Measurements from ENCODE around the gene PSMB5.

Gene PSMB5

DNA sequence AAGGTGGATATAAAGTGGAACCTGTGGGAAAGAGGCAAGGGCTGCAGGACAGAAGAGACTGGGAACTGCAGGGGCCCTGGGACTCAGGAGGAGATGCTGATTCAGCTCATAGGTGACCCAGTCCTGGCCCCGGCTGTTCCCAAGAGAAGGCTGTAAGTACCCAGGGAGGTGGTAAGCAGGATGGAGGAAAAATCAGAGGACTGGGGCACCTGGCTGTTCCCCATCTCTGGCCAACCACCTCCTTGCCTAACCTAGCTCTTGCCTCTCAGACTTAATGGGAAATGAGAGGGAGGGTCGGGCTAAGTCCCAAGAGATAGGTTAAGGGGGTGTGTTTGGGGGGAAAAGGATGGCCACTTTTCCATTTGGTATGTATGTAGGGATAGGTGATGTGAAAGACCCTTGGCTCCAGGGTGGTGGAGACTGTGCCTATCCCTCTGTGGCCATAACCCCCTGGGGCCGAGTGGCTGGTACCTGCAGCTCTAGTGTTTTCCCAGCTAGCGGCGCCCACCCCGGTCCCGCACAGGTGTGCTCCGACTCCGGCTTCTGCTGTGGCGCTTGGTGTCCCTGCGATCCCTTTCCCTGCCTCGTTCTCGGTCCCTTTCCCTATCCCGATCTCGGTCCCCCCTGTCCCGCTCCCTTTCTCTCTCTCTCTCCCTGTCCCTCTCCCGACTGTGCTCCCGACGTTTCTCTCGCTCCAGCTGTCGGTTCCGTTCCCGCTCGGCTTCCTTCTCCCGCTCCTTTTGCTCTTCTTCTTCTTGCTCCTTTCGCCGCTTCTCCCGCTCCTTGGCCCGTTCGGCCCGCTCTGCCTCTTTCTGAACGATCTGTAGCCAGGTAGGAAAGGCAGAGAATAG is 24.2 kb upstream of the PSMB5 start:
- no peak for DNase-seq (ENCODE audit: low spot score)

DNA sequence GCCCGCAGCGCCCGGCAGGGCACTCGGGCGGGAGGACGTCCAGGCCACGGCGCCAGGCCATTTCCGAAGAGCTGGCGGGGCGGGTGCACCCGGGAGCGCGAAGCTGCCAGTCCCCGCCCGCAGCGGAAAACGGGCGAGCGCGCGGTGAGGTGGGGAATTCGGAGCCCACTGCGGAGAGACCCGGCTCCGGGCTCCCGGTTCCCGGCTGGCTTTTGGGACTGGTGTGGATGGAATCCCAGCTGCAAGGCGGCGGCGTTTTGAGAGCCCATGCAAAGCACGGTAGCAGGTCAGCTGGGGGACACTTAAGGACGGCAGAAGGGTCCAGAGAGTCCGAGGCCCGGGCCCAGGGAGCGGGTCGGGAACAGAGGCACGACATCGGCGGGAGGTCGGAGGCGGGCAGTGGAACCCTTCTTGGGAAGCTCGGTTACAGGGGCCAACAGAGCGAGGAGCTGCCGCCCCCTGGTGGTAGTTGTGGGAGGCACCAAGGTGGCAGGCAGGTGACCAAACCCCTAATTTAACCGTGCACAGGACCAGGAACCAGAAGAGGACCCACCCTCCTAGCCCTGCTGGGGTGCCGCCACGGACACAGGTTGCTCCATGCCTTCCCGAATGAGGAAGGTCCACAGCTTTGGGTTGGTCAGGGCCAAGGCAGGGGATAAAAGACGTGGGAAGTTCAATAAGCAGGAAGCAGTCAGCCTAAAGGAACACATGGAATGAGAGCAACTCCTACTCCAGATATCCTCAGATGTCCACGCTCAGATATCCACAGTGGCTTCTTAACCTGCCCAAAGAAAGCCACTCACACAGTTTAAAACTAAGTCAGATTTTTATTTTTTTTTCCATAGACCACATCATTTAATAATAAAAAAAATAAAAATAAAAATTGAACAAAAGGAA is 23.3 kb upstream of the PSMB5 start:
- DNase-seq (ENCODE audit: low spot score): peak; percentile 87

DNA sequence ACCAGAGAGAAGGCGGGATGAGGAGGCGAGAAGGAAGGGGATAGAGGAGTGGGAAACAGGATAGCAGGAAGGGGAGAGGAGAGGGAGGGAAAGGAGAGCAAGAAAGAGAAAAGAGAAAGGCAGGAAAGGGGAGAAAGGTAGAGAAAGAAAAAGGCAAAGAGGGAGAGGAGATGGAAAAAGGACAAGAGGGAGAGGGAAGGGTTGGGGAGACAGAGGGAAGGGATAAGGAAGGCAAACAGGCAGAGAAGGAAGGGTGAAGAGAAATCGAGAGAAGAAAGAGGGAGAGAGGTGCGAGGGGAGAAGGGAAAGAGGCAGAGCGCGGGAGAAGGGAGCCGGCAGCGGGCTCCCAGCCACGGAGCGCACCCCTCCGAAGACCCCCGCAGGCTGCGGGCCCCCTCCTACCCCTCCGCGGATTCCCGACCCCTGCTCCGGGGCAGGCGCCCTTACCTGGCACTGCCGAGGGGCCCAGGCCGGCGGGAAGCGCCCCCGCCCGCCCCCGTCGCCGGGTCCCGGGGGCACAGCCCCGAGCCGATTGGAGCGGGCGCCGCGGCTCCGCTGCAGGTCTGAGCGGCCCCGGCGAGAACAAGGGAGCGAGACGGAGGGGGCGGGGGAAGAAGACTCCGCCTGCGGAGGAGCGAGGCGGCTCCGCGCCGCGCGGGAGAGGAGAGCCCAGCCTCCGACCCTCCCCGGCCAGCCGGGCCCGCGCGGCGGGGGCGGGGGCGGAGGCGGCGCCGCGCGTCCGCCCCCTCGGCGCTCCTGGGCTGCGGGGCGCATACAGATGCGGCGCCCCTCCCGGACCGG is 22.5 kb upstream of the PSMB5 start, which contains the start of gene CDH24:
Gene CDH24, minus strand, starts transcription at position 565 of the 801 bp plus-strand sequence. CDS start 1,787 bp downstream, outside the sequence.
- peak; percentile 67 for DNase-seq (ENCODE audit: low spot score)

DNA sequence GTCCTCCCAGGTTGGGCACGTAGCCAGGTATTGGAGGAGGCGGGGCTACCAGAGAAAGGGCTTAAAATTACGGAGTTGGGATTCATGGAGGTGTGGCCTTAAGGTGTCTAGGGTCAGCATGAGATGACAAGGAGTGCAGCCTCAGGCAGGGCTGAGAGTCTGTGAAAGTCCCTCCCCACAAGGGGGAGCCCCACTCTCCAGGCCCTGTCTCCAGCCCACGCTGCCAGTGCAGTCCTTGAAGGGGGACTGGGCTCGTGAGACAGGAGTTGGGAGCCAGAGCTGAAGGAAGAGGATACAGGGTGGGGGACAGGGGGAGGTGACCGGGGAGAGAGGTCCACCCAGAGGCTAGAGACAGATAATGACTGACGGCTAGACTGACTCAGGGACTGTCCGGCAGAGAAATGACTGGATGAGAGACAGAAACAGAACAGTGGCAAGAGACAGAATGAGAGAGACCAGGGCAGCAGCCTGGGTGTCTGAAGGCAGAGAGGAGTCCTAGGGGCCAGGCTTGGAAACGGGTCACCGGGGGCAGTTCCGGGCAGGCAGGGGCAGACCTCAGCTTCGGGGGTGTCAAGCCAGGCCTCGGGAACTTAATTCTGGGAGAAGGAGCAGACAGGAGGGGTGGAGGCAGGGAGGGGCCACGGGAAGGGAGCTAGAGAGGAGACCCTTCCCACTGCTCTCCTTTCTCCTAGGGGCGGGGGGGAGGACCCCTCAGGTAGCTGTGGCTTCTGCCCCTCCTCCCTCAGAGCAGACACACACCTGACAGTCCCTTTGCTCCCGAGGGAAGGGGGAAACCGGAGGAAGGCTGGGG is 21.6 kb upstream of the PSMB5 start:
- peak; percentile 69 for DNase-seq (ENCODE audit: low spot score)

DNA sequence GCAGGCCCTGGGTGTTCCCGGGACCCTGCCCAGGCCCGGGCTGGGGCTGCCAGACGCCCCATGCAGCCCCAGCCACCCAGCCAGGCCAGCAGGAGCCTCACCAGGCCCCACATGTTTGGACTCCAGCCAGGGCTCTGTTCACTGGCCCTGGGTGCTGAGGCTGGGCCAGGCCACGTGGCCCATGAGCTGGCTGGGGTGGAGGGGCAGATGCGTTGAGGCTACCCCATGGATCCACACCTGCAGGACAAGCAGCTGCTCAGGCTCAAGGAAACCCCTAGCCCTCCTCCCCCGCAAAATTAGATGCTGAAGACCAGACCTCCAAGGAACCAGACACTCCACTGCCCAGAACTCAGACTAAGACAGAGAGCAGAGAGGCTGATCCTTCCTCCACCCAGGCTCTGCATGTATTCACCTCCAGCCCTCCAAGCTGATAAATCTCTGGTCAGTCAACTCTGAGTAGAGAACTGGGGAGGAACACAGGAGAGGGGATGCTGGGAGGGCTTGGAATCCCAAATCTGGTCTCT is 21.0 kb upstream of the PSMB5 start:
- DNase-seq (ENCODE audit: low spot score): no peak

DNA sequence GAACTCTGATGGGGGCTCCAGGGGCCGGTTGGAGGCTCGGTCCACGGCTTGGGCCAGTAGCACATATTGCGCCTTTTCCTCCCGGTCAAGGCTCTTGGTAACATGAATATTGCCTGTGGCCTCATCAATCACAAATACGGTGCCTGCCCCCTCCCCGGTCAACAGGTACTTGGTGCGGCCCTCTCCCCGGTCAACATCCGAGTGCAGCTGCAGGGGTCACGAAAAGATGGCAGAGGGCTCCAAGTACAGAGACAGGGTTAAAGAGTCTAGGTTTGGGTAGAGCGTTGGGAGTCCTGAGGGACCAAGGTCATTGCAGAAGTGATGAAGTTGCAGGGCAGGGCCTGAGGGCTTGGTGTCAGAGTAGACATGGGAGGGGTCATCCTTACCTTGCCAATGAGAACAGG is 20.4 kb upstream of the PSMB5 start:
- DNase-seq (ENCODE audit: low spot score): no peak

DNA sequence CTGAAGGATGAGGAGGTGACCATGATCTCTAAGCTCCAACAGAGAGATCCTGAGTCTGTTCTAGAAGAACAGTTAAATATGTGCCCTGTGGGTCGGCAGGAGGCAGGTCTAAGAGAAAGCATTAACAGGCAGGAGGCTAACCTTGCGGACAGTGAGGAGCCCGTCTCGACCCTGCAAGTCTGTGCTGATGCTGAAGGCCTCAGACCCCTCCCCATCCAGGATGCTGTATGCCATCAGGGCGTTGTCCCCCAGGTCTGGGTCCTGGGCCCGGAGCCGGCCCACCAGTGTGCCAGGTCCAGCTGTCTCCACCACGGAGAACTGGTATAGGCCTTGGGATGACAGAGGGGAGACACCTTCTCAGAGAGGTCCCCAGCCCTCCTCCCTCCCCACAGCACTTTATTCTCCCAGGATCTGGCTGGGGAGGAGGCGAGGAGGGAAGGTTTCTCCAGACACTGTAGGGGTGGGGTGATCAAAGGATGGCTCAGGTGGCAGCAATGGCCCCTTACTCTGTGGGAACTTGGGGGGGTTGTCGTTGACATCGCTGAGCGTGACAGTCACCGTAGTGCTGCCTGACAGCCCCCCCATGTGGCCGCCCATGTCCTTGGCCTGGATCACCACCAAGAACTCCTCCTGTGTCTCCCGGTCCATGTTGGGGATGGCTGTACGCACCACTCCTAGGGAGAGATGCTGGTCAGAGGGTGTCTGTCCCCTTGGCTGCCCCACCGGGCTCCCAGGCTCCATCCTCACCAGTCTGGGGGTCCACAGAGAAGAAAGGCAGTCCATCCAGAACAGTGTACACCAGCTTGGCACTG is 19.5 kb upstream of the PSMB5 start:
- peak; percentile 18 for DNase-seq (ENCODE audit: low spot score)

DNA sequence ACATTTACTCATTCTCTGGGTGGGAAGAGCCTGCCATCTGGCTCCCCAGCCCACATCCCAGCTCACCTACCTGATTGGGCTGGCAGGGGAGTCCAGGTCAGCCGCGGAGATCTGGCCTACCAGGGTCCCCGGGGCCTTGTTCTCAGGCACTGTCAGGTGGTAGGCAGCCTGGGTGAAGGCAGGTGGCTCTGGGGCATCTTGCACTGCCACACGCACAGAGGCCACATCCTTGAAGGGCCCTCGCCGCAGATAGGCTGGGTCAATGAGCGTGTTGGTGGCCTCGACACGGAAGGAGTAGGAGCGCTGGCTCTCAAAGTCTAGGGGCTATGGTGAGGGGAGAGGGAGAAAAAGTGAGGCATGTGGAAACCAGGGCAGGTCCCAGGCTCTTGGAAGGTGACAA is 18.7 kb upstream of the PSMB5 start:
- no peak for DNase-seq (ENCODE audit: low spot score)

DNA sequence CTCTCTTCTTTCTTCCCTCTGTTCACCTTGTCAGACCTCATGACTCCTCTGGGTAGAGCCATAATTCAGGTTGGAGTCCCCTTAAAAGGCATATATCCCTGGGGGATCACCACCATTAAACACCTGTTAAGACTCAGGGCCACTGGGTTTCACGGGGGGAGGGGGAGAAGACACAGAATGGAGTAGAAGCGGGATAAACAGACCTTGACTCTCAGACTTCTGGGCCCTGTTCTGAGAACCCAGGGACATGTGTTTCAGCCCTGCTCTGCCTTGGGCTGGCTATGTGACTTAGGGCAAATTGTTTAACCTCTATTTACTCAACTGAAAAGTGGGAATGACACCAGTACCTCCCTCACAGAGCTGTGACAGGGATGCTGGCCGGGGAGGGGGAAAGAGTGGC is 18.0 kb upstream of the PSMB5 start:
- no peak for DNase-seq (ENCODE audit: low spot score)

DNA sequence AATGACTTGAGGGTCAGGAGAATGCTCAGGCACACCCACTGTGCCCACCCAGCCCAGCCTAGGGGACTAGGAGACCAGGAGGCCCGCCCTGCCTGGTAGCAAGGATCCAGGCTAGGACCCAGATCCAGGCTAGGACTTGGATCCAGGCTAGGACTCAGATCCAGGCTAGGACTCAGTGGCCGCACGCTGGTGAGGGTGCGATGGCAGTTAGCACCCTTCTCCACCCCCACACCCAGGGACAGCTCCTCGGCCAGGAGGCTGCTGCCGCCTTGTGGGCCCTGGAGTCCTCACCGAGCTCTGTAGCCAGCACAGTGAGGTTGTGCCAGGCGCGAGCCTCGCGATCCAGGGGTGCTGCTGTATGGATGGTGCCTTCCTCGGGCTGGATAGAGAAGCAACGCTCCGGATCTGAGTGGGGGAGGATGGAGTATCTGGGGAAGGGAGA is 17.5 kb upstream of the PSMB5 start:
- DNase-seq (ENCODE audit: low spot score): no peak

DNA sequence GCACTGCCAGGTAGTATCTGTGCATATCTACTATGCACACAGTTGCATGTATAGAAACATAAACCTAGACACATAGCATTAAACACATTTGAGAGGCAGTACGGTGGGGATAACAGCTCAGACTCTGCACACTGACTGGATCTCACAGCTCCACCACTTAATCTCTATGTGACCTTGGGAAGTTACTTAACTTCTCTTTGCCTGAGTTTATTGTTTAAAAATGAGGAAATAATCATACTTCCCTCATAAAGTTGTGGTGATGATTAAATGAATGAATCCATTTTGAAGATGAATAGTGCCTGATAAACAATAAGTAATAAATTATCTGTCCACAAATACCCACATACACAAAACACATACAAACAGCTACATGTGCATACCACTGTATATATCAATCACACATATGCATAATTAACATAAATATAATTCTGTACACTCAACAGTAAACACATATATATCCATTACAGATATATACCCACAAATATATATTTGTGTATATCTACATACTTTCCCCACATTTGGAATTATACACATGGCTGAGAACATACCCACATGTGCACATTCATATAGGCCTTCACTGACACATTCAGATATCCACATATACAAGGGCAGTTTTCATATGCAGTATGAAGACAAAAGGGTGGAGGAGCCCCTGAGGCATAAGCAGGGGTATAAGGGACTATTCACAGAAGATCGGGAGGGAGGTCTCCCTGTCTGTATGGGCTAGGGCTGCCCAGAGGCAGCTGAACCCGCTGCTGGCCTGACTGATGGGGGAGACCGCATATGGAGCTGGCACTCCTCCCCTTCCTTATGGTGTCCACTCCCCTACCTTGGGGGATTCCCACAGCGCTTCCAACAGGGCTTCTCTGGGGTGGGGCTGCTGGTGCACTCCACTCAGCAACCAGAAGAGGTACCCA is 16.7 kb upstream of the PSMB5 start:
- no peak for DNase-seq (ENCODE audit: low spot score)

DNA sequence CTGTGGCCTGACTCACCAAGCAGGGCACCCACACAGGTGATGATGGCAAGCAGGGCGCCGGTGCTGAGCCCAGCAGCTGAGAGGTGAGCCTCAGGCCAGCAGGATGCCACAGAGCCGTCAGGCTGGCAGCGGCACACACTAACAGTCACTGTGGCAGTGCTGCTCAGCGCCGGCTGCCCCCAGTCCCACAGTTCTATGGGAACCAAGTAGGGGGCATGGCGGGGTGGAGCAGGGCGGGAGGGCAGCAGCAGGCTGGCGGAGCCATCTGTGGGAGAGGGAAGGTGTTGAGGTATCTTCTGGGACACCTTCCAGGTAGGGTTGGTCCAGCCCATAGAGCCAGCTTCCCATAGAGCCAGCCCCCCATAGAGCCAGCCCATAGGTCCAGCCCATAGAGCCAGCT is 14.3 kb upstream of the PSMB5 start:
- no peak for DNase-seq (ENCODE audit: low spot score)

DNA sequence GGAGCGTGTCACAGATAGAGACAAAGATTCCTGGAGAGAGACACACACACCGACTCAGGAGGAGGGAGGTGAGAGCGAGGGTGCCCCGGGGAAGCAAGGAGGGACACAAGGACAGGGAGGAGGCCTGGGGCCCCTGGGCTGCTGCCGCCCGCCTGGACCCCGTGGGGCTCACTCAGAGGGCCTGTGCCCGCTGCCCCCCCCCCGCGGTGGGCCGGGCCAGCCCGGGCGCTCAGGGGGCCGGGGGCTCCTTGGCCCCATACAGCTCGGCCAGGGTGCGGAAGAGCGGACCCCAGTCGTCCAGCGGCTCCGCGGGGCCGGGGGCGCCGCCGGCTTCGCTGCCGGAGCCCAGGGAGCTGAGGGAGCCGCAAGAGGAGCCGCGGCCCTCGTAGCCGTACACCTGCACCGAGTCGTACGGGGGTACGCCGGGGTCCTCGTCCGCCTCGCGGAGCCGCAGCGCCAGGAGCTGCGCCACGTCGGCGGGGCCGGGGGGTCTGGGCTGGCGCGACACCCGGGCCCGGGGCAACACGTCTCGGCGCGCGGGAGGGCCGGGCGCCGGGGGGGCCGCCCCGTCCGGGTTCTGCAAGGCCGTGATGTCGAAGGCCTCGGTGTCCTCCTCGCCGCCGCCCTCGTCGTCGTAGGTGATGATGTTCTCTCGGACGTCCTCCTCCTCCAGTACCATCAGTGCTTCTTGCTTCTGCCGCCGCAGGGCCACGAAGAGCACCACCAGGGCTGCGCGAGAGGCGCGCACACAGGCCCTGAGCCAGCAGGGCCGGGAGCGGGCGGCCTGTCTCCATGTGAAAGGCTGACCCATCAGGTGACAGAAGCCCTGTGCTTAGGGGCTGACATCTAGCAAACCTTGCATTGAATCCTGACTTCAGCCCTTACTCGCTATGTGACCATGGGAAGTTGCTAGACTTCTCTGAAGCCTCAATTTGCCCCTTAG is 13.3 kb upstream of the PSMB5 start:
- no peak for DNase-seq (ENCODE audit: low spot score)

DNA sequence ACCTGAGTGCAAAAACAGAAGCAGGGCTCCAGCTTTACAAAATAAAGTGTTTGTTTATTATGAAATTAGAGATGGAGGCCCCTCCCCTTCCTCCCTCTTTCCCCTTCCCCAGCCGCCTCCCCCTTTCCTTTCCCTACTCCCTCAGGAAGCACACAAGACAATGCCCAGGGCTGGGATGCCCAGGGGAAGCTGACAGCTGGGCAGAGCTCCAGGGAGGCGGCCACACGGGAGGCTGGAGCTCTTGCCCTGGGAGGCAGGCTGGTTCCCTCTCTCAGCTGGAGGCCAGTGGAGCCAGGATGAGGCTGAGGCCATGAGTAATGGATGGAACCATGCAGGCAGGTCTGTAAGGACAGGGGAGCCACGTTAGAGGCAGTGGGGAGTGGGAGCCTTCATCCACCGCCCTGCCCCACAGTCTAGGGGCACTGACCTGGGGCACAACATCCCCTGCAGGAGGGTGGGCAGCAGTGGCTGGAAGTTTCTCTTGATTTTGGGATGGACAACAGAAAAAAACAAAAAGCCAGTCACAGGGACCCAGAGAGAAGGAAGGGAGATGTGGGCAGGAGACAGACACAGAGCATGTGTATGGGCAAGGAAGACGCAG is 12.4 kb upstream of the PSMB5 start:
- no peak for DNase-seq (ENCODE audit: low spot score)

DNA sequence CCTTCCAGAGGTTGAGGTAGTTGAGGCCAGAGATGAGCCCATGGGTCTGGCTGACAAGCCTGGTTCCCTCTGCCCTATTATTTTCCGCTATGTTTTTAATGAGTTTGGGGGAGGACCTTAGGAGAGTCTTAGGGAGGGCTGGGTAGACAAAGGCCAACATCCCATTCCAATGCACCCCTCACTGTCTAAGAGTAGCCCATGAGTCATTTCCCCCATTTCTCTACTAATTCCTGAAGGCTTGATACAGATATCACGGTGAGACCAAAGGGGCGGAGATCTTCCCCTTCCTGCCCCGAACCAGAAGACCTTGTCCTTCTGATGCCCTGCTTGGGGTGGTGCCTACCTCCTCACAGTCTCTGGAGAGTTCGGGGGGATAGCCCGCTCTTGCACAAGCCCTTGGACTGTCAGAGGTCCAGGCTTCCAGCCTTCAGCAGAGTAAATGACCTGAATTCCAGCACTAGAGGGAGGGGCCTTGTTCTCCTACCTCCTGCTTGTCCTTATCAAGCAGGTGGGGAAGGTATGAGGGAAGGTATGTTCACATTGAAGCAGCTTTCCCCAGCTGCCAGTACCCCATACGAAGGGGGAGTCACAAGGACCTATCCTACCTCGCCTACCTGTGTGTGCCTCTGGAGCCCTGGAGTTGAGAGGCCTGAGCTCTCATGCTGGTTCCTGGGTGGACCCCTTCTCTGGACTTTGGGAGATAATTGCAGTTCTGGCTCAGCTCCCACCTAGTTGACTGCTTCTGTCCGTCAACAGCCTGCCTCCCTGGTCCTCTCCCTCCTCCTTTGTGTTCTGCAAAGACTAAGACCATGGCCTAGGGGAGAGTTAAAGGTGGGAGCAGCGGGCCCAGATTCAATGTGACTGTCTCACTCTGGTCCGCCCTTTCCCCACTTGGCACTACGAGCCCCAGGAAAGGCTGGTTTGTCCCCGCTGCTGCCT is 11.0 kb upstream of the PSMB5 start:
- DNase-seq (ENCODE audit: low spot score): no peak

DNA sequence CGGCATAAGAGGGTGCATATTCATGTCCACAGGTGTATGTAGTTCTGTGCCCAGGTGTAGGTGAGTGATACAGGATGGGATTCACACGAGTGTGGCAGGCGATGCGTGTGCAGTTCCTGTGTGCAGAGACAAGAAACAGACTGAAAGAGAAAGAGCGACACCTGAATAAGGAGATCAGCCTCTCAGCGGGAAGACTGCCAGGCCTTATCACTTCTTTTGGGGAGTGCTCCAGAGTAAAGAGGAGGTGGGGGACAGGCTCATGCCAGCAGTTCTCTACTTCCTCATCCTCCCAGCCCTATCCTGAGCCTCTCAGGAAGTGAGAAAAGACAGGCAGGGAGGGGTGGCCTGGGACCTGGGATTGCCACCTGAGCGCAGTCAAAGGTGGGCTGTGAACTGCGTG is 10.1 kb upstream of the PSMB5 start:
- no peak for DNase-seq (ENCODE audit: low spot score)

Data from CD4-positive, alpha-beta T cell treated with Interleukin-2 at 100 ng/mL for 4 hours (primary cell).